ENCODE data around the gene CELA3B. TPM values are rescaled to one million over a fixed set of nuclear protein-coding genes. Genes with fewer than 3 reads are reported as not detected.

CELA3B gene
- total and polyA plus RNA-seq, 2 of the 13 experiments (the other 11 are each of a cell fraction or from before 2014, with no cell fraction given), result 0.34 TPM; not detected in 1

DNA sequence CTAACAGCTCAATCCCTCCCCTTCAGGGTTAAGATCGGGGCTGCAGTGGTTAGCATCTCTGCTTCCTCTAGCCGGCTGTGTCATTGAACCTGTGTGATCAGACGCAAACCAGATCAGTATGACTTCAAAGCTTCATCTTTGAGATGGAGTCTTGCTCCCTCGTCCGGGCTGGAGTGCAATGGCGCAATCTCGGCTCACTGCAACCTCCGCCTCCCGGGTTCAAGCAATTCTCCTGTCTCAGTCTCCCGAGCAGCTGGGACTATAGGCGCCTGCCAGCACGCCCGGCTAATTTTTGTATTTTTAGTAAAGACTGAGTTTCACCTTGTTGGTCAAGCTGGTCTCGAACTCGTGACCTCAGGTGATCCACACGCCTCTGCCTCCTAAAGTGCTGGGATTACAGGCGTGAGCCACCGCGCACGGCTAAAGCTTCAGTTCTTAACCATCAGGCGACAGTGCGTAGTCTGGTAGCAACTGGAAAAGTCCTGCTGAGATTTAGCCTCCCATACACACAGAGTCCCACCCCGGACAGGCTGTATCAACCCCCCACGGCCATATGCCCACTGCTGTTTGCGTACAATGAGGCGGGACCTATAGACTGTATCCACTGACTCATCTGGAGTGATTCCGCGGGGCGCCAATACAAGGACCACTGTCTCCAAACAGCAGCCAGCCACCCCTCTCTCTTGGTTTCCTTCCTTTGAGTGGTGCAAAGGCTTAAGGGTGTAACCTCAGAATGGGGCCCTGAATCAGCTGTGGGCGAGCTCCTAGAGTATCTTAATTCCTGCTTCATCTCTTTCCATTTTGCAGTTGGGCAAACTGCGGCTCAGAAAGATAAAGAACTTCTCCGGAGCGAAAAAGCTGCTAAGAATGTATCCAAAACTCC, 47.9 kb downstream of the CELA3B start (continued):
- TF ChIP-seq, protein P1, sequence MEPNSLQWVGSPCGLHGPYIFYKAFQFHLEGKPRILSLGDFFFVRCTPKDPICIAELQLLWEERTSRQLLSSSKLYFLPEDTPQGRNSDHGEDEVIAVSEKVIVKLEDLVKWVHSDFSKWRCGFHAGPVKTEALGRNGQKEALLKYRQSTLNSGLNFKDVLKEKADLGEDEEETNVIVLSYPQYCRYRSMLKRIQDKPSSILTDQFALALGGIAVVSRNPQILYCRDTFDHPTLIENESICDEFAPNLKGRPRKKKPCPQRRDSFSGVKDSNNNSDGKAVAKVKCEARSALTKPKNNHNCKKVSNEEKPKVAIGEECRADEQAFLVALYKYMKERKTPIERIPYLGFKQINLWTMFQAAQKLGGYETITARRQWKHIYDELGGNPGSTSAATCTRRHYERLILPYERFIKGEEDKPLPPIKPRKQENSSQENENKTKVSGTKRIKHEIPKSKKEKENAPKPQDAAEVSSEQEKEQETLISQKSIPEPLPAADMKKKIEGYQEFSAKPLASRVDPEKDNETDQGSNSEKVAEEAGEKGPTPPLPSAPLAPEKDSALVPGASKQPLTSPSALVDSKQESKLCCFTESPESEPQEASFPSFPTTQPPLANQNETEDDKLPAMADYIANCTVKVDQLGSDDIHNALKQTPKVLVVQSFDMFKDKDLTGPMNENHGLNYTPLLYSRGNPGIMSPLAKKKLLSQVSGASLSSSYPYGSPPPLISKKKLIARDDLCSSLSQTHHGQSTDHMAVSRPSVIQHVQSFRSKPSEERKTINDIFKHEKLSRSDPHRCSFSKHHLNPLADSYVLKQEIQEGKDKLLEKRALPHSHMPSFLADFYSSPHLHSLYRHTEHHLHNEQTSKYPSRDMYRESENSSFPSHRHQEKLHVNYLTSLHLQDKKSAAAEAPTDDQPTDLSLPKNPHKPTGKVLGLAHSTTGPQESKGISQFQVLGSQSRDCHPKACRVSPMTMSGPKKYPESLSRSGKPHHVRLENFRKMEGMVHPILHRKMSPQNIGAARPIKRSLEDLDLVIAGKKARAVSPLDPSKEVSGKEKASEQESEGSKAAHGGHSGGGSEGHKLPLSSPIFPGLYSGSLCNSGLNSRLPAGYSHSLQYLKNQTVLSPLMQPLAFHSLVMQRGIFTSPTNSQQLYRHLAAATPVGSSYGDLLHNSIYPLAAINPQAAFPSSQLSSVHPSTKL (CRISPR knock-in tag; IDR thresholded peaks at IDR 0.05), result no peak
- TF ChIP-seq ZNF772 (CRISPR knock-in tag; IDR thresholded peaks at IDR 0.05) (no peak), ZBTB3 (CRISPR knock-in tag; IDR thresholded peaks at IDR 0.05; ENCODE audit: borderline replicate concordance, low read depth) (no peak), MLLT10 (CRISPR knock-in tag; IDR thresholded peaks at IDR 0.05) (no peak), MED13 (CRISPR knock-in tag; IDR thresholded peaks at IDR 0.05) (no peak), ZNF451 (CRISPR knock-in tag; IDR thresholded peaks at IDR 0.05) (no peak), GABPA (IDR thresholded peaks at IDR 0.05; ENCODE audit: low read depth, low read length) (no peak), GABPA (CRISPR knock-in tag; IDR thresholded peaks at IDR 0.05; ENCODE audit: low read depth) (0 out of 2 replicates have a peak, but pooled peaks have one; percentile 49), CREB3 (CRISPR knock-in tag; IDR thresholded peaks at IDR 0.05) (no peak), ZNF256 (CRISPR knock-in tag; conservative IDR thresholded peaks at IDR 0.05) (0 out of 2 replicates have a peak, but pooled peaks have one; percentile 17), ZNF569 (CRISPR knock-in tag; IDR thresholded peaks at IDR 0.05; ENCODE audit: borderline replicate concordance) (no peak), SRSF1 (optimal IDR thresholded peaks at IDR 0.05; ENCODE audit: low read depth, low read length) (no peak), ZC3H13 (CRISPR knock-in tag; IDR thresholded peaks at IDR 0.05) (no peak), ELF3 (CRISPR knock-in tag; IDR thresholded peaks at IDR 0.05) (no peak), JUNB (CRISPR knock-in tag; IDR thresholded peaks at IDR 0.05; ENCODE audit: borderline replicate concordance) (no peak), ZNF784 (CRISPR knock-in tag; IDR thresholded peaks at IDR 0.05; ENCODE audit: borderline replicate concordance) (no peak), SMYD3 (CRISPR knock-in tag; IDR thresholded peaks at IDR 0.05) (peak; percentile 59; the same call in 1 of the 2 replicates), ZNF737 (CRISPR knock-in tag; IDR thresholded peaks at IDR 0.05; ENCODE audit: borderline replicate concordance) (no peak), MTA1 (CRISPR knock-in tag; IDR thresholded peaks at IDR 0.05; ENCODE audit: borderline replicate concordance) (no peak), MIER2 (CRISPR knock-in tag; IDR thresholded peaks at IDR 0.05) (no peak), ZSCAN25 (CRISPR knock-in tag; IDR thresholded peaks at IDR 0.05) (peak; percentile 66; the same call in 1 of the 2 replicates), ZNF768 (CRISPR knock-in tag; IDR thresholded peaks at IDR 0.05) (no peak), NFIB (CRISPR knock-in tag; IDR thresholded peaks at IDR 0.05; ENCODE audit: borderline replicate concordance) (no peak), ZNF775 (CRISPR knock-in tag; IDR thresholded peaks at IDR 0.05; ENCODE audit: borderline replicate concordance) (no peak)
- TF ChIP-seq, protein P2, sequence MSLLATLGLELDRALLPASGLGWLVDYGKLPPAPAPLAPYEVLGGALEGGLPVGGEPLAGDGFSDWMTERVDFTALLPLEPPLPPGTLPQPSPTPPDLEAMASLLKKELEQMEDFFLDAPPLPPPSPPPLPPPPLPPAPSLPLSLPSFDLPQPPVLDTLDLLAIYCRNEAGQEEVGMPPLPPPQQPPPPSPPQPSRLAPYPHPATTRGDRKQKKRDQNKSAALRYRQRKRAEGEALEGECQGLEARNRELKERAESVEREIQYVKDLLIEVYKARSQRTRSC (CRISPR knock-in tag; IDR thresholded peaks at IDR 0.05; ENCODE audit: low read depth), result no peak

Measured in HepG2 (cell line).